GM18499 (cell line): Measurements from ENCODE around the gene CLHC1.
"Not testable (repeated sequence)": the region's sequence is repeated elsewhere in the genome, so short reads cannot be mapped to it uniquely, and the experiment has no call there.

Experiments
- ATAC-seq: cut with Tn5 transposase; IDR thresholded peaks from one replicate; pipeline ENCODE4 v1.9.1; 2021; ENCODE audit warnings: moderate number of reproducible peaks; ENCODE audit not compliant: insufficient read depth, unreplicated experiment

The CLHC1 gene

DNA sequence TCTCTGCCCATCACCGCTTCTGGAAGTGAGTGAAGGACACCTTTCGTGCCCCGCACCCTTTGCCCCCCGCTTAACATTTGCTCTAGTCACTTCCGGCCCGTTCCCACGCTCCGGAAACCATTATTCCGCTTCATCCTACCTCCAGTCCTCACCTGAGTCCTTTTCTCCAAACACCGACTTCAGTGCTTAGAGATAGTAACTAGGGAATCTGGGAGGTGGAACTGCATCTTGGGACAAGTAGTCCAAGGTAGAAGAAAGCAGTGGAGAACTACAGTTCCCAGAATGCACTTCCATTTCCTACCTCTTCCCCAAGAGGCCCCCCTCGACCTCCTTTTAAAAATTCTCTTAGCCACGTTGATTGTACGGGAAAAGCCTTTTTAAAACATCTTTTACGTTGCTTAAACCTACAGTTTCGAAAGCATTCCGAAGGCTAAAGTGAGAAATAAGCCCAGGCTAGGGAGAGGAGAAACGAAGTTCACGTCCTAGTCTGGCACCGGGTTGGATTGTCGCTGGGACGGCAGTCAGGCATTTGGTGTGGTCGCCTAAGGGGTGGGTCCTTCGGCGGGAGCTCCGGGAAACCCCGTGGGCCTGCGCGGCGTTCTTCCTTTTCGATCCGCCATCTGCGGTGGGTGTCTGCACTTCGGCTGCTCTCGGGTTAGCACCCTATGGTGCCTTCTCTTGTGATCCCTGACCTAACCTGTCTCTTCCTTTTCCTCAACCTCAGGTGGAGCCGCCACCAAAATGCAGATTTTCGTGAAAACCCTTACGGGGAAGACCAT is at the start of gene CLHC1, which contains the start of gene RPS27A:
Gene CLHC1, minus strand, starts transcription at position 210 of the 779 bp plus-strand sequence. CDS start 9,882 bp downstream, outside the sequence.
Gene RPS27A, plus strand, starts transcription at position 605 of the 779 bp plus-strand sequence. Its CDS starts 137 bp downstream, at position 742.
- peak; percentile 86 for ATAC-seq

- not testable (repeated sequence) for ATAC-seq
Observed at GRCh38 chr2:55280851-55281546, 48.9 kb upstream of the CLHC1 start.

GRCh38 chr2:55279859-55280424 is 47.8 kb upstream of the CLHC1 start:
- ATAC-seq, result not testable (repeated sequence)

DNA sequence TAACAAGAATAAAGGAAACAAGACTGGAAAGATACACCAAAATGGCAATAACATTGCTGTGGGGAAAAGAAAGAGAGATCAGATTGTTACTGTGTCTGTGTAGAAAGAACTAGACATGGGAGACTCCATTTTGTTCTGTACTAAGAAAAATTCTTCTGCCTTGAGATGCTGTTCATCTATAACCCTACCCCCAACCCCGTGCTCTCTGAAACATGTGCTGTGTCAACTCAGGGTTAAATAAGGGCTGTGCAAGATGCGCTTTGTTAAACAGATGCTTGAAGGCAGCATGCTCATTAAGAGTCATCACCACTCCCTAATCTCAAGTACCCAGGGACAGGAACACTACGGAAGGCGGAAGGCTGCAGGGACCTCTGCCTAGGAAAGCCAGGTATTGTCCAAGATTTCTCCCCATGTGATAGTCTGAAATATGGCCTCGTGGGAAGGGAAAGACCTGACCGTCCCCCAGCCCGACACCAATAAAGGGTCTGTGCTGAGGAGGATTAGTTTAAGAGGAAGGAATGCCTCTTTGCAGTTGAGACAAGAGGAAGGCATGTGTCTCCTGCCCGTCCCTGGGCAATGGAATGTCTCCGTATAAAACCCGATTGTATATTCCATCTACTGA is 47.2 kb upstream of the CLHC1 start:
- ATAC-seq, result not testable (repeated sequence)

DNA sequence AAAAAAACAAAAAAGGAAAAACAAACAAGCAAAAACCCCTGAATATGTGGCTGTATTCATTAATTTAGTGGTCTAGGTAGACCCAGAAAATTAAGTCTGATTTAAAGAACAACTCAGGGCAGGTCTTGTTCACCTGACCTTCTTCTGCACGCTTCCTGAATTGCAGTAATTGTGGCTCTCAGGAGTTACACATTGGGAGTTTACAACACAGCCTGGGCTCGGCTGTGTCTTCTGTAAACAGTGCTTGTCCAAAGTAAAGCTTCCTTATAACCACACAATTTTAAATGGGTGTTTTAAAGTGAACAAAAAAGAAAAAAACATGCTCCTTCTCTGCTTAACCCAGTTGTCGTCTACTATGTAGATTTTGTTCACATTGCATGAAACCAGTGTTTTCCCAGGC is 45.2 kb upstream of the CLHC1 start:
- no peak for ATAC-seq

DNA sequence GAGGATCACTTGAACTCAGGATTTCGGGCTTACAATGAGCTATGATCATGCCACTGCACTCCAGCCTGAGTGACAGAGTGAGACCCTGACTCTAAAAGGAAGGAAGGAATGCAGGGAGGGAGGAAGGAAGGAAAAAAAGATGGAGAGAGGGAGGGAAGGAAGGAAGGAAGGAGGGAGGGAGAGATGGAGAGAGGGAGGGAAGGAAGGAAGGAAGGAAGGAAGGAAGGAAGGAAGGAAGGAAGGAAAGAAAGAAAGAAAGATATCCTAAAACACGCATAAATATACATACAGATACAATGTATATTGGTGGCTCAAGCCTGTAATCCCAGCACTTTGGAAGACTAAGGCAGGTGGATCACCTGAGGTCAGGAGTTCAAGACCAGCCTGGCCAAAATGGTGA is 42.3 kb upstream of the CLHC1 start:
- ATAC-seq, result not testable (repeated sequence)

GRCh38 chr2:55269645-55269990 is 37.5 kb upstream of the CLHC1 start:
- no peak for ATAC-seq

DNA sequence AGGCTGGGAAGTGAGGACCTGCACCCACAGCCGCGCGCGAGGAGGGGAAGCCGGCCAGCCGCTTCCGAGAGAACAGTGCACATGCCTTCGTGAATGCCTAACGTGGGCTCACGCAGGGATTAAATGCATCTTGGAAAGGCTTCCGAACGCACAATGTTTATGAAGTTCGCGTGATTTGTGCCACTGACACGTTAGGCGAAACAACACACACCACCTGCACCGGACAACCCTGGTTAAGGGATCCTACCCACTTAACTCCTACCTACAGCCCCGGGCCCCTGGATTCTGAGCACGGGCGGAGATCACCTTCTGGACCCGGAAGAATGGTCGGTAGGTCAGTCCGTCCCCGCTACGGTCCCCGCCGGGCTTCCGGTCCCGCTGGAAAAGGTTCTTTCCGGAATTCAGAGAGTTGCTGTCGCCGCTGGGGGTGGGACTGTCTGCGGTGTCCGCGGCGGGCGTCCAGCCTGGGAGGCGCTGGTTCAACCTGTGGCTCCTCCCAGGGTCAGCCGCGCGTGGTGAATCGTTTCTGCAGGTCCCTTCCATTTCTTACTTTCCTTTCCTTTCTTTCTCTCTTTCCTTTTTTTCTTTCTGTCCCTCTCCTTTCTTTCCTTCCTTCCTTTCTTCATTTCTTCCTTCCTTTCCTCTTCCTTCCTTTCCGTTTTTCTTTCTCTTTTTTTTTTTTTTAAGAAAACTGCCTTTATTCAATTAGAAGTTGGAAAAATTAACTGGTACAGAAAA is 37.0 kb upstream of the CLHC1 start, which contains the start of gene MTIF2:
Gene MTIF2, minus strand, starts transcription at position 325 of the 738 bp plus-strand sequence. CDS start 5,373 bp downstream, outside the sequence.
- ATAC-seq, result peak; percentile 88

GRCh38 chr2:55268288-55268906 is 36.3 kb upstream of the CLHC1 start:
- ATAC-seq, result no peak

DNA sequence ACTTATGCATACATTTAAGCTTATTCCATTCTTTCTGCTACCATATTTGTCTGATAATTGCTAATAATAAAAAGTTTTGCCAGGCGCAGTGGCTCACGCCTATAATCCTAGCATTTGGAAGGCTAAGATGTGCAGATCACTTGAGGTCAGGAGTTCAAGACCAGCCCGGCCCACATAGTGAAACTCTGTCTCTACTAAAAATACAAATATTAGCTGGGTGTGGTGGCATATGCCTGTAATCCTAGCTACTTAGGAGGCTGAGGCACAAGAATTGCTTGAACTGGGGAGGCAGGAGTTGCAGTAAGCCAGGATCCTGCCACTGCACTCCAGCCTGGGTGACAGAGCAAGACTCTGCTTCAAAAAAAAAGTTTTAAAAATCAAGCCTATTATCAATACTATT is 27.5 kb upstream of the CLHC1 start:
- not testable (repeated sequence) for ATAC-seq

DNA sequence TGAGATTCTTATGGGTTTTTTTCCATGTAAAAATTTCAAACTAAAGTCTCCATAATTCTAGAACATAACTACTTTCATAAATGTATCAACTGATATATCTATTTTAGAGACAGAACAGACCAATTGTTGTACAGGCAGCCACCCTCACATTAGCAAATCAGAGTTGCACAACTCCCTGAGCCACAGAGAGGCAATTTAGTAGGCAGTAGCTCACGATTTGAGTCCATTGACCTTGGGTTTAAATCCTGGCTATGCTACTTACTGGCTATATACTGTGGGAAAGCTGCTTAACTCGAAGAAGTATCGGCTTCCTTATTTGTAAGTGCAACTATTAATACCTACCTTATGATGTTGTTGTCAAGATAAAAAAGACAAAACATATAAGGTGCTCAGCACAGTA is 20.7 kb upstream of the CLHC1 start:
- ATAC-seq, result no peak

- ATAC-seq, result no peak
Observed at GRCh38 chr2:55247025-55247424, 14.9 kb upstream of the CLHC1 start.

- ATAC-seq, result no peak
Observed at GRCh38 chr2:55245411-55245810, 13.3 kb upstream of the CLHC1 start.

DNA sequence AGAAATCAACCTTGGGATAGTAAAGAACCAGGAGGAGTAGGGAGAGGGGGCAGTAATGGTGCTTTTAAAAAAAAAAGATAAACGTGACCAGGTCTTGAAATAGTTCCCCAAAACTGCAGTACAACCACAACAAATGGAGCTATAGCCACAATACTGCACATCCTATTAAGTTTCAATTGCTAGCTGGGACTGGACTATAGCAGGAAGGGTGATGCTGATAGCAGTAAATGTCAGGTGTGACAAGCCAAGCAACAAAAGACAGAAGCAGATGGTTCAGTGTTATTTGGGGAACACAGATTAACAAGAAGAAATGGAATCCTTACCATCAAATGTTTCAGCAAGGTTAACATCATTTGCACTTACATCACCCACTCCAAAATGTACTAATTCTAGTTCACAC is 10.5 kb upstream of the CLHC1 start:
- ATAC-seq, result no peak

GRCh38 chr2:55241582-55241981 is 9.5 kb upstream of the CLHC1 start:
- ATAC-seq, result not testable (repeated sequence)

- ATAC-seq, result no peak
Observed at GRCh38 chr2:55239656-55240222, 7.6 kb upstream of the CLHC1 start.

DNA sequence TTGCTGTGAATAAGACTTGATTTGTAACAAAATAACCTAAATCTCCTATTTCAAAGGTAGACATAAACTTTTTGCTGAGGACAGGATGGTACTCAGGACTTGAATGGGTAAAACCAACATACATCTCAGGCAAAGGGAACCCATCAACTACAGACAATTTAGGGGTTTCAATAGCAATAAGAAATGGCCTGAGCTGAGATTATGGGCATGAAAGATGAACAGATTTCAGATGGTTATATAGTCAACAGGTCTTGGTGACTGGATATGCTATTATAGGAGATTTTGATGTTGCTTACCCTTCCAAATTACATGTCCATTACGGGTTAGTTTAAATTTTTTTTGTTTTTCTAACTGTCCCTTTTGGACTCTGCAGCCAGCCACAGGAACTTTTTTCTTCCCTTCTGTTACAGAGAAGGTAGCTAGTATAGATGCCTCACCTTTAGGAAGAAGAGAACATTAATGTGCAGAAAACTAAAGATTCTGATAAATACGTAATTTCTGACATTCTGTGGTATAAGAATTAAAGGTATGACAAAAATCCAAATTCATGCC is 5.0 kb upstream of the CLHC1 start:
- ATAC-seq, result no peak

DNA sequence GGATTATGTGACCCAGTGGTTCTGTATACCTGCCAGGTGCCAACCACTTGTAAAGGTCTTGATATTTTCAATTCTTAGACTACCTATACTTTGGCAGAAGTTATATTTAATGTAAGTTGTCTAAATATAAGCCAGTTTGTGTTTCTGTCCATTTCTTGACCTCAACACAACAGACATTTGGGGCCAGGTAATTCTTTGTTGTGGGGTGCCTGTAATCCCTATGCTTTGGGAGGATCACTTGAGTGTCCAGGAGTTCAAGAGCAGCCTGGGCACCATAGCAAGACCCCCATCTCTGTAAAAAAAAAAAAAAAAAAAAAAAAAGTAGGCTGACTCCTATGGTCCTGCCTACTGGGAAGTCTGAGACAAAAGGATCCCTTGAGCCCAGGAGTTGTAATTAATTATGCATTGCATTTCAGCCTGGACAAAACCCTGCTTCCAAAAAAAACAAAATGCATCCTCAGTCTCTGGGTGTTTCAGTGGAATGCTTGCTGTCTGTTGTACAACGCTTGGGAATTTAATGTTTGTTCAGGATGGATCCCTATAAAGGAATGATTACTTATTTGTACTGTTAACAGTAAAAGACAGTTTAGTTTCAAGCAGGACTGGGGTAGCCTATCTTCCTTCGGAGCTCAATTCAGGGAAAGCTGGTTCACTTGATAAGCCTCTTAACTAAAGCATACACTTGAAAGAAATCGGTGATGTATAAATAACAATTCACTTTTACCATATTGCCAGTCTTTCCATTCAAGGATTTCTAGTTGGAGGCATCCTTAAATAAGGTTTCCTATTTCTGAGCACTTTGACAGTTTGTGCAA is 3.8 kb upstream of the CLHC1 start:
- no peak for ATAC-seq
